Right hindlimb (tissue), 1 donor: Measurements from ENCODE around the gene ZNF626.
"Not testable (repeated sequence)": the region's sequence is repeated elsewhere in the genome, so short reads cannot be mapped to it uniquely, and the experiment has no call there.

ENCODE experiments used
- DNase-seq: peaks from one replicate; pipeline ENCODE4 v3.0.0-alpha.2; 2018

The ZNF626 gene

DNA sequence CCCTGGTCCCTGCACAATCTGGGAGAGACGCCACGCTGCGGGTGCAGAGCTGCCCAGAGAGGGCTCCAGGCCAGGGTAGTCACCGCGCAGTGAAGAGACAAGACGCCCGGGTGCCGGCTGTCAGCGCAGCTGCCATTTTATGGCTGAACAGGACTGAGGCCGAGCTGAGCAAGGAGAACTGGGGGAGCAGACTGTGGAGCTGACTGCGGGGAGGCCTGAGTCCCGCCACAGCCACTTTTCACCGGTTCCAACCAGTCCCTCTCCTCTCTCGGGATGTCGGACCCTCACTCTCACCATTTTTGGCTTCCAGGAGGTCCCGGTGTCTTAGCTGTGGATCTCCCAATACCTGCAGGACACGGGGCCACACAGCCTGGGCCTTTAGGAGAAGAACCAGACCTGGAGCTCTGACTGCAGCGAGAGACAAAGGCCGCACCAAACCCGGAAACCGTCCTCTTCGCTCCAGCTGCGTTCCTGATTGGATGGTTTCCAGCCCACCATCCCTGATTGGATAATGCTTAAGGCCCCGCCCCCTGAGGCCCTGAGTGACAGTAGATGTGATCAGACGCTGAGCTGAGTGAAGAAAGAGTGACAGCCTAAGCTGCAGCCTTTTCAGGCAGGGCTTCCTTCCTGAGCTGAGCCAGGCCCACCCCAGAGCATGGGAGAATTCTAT, at the start of gene ZNF626:
Gene ZNF626, minus strand, starts transcription at position 422 of the 670 bp plus-strand sequence. Its CDS starts 125 bp downstream, at position 297.
- peak; percentile 97 for DNase-seq

DNA sequence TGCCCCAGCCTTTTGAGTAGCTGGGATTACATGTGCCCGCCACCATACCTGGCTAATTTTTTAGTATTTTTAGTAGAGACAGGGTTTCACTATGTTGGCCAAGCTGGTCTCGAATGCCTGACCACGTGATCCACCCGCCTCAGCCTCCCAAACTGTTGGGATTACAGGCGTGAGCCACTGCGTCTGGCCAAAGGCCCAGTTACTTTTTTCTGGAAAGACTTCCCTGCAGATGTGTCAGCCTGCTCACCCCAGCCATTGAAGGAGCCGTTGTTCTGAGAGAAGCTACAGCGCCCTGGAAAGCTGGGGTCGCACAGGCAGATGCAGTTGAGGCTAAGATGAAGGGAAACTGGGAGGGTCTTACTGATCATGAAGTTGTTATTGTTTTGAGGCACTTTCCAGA, 7.9 kb upstream of the ZNF626 start:
- DNase-seq = peak; percentile 44

DNA sequence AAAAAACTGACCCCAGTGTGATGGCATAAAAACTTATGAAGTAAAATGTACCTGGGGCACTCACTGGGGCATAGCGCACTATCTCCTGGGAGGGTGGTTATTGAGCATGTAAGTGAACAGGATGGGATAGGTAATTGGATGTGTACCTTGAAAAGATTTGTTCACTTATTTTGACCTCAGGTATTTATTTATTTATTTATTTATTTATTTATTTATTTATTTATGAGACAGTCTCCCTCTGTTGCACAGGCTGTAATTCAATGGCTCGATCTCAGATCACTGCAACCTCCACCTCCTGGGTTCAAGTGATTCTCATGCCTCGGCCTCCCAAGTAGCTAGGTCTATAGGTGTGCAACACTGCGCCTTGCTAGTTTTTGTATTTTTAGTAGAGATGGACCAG, 5.9 kb upstream of the ZNF626 start:
- DNase-seq = no peak

DNA sequence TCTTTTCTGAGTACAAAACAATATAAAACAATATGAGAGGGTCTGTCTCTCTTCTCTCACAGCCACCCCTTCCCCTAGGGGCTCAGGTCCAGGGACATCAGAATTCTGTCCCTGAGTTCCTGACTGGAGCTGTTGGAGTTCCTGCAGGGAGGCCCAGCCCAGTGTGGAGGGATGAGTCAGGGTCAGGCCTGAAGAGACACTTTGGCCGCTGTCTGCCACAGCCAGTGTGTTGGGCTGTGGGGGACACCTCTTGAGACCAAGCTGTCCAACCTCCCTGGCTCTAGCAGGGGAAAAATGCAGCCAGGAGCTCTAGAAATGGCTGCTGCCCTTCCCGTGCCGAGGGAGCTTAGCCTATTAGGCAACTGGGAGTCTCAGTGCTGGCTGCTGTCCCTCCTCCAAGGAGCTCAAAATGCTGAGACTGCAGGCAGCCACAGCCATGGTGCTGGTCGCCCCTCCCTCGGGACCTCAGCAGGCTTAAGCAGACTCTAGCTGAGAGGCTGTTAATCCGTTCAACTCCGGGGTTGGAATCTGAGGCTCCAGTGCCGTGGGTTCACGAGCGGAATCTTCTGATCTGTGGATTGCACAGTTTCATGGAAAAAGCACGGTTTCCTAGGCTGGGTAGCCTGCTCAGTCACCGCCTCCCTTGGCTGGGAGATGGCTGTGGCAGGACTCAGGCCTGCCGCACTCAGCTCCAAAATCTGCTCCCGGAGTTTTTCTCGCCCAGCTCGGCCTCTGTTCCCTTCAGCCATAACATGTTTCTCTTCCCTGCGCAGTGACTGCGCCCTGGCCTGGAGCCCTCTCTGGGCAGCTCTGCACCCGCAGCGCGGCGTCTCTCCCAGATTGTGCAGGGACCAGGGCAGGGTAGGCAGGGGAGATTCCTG, 3.8 kb upstream of the ZNF626 start:
- peak; percentile 24 for DNase-seq

DNA sequence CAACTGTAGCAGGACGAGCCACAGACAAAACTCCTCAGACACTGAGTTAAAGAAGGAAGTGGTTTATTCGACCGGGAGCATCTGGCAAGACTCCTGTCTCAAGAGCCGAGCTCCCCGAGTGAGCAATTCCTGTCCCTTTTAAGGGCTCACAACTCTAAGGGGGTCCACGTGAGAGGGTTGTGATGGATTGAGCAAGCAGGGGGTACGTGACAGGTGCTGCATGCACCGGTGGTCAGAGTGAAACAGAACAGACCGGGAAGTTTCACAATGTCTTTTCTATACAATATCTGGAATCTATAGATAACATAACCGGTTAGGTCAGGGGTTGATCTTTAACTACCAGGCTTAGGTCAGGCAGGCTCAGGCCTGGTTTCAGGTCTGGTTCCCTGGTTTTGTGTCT, 3.1 kb upstream of the ZNF626 start:
- not testable (repeated sequence) for DNase-seq

DNA sequence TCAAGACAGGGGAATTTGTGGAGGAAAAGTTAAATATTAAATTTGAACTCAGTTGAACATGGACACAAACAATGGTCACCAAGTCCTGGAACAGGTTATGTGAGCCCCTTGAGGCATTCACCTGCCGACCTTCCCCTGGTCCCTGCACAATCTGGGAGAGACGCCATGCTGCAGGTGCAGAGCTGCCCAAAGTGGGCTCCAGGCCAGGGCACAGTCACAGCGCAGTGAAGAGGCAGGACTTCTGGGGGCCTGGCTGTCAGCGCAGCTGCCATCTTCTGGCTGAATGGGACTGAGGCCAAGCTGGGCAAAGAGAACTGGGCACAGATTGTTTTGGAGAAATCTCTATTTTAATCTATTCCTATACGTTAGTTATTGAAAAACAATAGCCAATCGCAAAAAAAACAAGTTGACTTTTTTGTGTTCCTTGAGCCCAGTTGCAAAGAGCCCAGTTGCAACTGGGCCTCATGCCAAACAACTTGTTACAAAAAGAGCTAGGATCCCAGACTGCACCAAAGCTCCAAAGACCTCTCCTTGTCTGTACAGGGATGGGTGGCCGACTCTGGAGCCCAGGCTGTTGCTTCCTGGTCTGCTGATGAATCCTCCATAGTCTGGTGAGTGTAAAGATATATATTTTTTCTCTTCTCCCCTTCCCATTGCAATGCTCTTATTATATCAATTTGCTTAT, 1.2 kb upstream of the ZNF626 start:
- peak; percentile 32 for DNase-seq

DNA sequence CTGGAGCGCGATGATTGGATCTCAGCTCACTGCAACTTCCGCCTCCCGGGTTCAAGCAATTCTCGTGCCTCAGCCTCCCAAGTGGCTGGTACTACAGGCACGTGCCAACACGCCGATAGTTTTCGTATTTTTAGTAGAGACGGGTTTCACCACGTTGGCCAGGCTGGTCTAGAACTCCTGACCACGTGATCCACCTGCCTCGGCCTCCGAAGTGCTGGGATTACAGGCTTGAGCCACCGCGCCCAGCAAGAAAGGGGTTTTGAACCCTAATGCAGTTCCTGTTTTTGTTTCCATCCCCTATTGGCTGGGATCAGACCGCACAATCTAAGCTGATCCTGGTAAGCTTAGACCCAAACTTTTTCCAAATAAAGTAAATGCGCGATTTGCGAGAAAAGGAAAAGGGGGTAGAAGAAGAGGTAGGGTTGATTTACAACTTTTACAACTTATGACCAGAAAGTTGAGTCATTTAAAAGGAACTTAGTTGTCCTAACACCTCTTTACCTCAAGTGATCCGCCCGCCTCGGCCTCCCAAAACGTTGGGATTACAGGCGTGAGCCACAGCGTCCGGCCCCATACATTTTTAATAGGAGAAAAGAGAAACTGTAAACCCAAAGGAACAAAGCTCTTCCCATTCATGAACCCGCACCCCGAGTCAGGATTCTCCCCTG, 764 bp downstream of the ZNF626 start:
- DNase-seq = no peak

DNA sequence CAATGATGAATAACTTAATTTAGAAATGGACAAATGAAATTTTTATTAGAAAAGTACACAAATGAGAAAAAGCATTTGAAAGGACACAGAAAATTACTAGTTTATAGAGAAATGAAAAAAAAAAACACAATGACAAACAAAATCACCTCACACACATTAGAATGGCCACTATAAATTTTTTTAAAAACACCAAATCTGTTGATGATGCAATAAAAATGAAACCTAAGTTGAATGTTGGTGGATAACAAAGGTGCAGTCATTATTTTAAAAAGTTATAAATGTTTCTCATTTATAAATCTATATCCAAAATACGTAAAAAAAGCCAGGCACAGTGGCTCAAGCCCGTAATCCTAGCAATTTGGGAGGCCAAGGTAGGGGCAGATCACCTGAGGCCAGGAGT, 20.8 kb downstream of the ZNF626 start:
- DNase-seq = no peak

DNA sequence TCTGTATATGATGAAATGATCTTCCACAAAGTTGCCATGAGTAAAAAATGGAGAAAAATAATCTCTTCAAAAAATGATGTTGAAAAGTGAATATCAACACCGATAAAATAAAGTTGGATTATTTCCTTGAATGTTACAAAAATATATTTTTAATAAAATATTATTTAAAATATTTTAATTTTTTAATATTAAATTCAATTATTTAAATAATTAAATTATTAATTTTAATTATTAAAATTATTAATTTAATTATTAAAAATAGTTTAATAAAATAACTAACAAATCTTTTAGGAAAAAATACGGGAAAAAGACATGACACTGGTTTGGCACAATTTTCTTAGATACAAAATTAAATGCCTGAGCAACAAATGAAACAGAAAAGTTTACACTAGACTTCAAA, 21.3 kb downstream of the ZNF626 start:
- no peak for DNase-seq

DNA sequence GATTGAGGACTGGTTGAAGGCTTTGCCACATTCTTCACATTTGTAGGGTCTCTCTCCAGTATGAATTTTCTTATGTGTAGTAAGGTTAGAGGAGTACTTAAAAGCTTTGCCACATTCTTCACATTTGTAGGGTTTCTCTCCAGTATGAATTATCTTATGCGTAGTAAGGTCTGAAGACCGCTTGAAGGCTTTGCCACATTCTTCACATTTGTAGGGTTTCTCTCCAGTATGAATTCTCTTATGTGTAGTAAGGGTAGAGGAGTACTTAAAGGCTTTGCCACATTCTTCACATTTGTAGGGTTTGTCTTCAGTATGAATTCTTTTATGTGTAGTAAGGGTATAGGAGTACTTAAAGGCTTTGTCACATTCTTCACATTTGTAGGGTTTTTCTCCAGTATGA, 36.8 kb downstream of the ZNF626 start:
- not testable (repeated sequence) for DNase-seq

DNA sequence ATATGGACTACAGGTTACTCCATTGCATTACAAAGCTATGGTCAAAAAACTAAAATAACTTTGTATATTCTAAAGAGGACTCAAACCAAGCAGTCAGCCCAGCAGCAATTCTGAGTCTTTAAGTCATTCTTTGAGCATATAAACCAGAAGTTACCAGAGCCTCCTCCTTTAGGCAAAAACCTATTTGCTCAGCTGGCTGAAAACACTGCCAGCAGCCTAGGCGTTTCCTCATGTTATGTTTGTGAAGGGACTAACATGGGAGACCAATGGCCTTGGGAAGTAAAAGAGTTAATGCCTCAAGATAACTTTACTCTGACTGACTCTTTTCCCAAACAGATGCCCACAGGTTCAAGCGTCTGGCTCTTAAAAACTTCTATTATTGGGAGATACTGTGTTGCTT, 45.3 kb downstream of the ZNF626 start:
- DNase-seq = no peak

DNA sequence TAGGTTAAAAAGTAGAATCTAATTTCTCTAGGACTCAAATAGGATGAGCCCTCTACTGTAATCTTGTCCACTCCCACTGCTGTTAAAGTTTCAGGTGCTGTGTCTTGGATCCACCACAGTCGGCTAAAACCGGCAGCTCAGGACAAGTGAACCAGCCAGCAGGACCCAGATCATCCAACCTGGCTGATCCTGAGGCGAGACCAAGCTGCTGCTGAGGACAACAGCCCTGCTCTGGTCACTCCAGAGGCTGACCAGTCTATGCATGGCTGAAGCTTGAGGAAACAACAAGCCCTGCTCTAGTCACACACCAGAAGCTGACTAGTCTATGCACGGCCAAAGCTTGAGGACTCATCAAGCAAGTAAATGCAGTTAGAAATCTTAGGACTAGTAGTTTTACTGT, 46.4 kb downstream of the ZNF626 start:
- DNase-seq = not testable (repeated sequence)

DNA sequence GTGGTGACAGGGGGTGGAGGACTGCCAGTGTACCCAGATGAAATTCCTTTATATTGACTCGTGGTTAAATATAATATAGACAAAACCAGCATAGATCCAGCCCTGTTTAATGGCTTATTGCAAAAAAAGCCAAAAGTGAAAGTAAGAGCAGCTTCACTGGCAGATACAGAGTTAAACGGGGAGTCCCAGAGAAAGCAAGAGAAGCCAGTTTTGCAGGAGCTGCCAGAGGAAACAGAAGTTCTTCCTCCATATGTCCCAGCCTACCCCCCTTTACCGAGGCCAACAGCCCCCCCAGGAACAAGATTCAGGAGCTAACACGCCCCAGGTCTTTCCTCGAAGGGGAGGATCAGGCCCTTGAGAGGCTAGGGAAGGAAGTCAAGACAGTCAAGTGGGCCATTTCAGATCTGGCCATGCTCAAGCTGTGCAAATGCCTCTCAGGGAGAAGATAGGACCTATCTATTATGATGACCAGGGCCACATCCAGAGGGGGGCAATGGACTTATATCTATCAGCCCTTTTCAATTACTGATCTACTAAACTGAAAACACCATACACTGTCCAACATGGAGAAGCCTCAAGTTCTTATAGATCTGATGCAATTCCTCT, 48.6 kb downstream of the ZNF626 start:
- DNase-seq = no peak

DNA sequence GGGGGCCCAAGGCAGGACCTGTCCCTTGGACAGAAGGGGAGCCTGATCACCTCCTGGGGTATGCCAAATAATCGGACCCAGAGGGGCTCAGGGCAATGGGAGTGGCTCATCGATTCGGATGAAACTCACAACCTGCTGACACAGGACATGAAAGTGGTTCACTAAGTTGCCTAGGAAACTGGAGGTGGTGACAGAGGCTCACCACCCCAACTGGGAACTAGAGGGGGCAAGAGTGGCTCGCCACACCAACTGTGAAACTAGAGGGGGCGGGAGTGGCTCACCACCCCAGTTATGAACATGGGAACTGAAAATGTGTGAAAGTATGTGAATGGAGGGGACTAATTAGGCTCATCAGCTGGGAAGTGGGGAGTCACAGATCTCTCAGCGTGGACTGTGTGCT, 49.5 kb downstream of the ZNF626 start:
- DNase-seq = no peak

DNA sequence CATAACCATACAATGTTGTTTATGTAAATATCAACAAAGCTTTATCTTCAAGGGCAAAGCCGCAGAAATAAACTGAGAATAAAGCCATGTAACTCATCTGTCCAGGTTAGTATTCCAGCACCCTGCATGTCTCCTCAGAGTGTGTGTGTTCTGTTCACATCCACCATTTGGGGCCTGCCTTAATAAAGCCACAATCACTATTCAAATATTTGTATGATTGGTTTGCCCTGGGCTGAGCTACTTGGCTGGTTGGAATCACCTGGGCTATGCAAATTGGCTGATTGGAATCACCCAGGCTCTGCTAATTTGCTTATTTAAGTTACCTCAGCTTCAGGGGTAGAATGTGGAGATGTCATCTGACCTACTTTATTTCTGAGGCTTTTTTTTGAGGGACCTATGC, 53.4 kb downstream of the ZNF626 start:
- DNase-seq = no peak
